K562 (cell line): Measurements from ENCODE around the gene ZNF296. TPM values are rescaled to one million over a fixed set of nuclear protein-coding genes. Genes with fewer than 3 reads are reported as not detected.
A peak's percentile ranks its signal among the peaks of the same experiment; 100 is the strongest.

Source experiments
- ATF7 ChIP-seq: fragments of 450-650 bp; IDR thresholded peaks from 2 replicates; pipeline ENCODE4 v1.7.1; 2014; ENCODE audit warnings: mild to moderate bottlenecking, moderate library complexity
- BRCA1 ChIP-seq, 2 experiments: fragments of 450-650 bp in 1 of 2; sonication (generic) in 1 of 2; formaldehyde crosslinking in 1 of 2; IDR thresholded peaks; 2 replicates each; pipeline versions ENCODE4 v1.5.0 to v1.6.1; 2017 to 2020; ENCODE audit warnings: mild to moderate bottlenecking in 1 of 2, missing genetic modification reagents in 1 of 2
- CHD1 ChIP-seq: fragments of 200-600 bp; sonication (generic); IDR thresholded peaks from one replicate; pipeline ENCODE4 v1.6.1; 2012; ENCODE audit warnings: mild to moderate bottlenecking, moderate library complexity, low read length, inconsistent platforms
- CXXC5 ChIP-seq: fragments of 250-450 bp; sonication (Bioruptor Pico); IDR thresholded peaks from 2 replicates; pipeline ENCODE4 v1.8.0; 2022; ENCODE audit warnings: inconsistent platforms, mild to moderate bottlenecking, moderate library complexity
- GMEB1 ChIP-seq: fragments of 250-450 bp; sonication (Bioruptor Pico); IDR thresholded peaks from 2 replicates; pipeline ENCODE4 v1.4.0; 2020; ENCODE audit warnings: mild to moderate bottlenecking
- KLF13 ChIP-seq: fragments of 450-650 bp; IDR thresholded peaks from 2 replicates; pipeline ENCODE4 v1.6.1; 2016; ENCODE audit warnings: missing genetic modification characterization, low read depth, mild to moderate bottlenecking, missing compliant biosample characterization, moderate library complexity, borderline replicate concordance
- MAFK ChIP-seq: IDR thresholded peaks from 2 replicates; pipeline ENCODE4 v1.6.1; 2011; ENCODE audit warnings: low read length, improper control_type of control experiment
- MCM3 ChIP-seq: fragments of 450-650 bp; IDR thresholded peaks from 2 replicates; pipeline ENCODE4 v1.6.1; 2016
- NELFE ChIP-seq: IDR thresholded peaks from 2 replicates; pipeline ENCODE4 v1.6.1; 2011; ENCODE audit warnings: mild to moderate bottlenecking; ENCODE audit not compliant: insufficient read depth, insufficient read length
- POLR2AphosphoS2 ChIP-seq: IDR thresholded peaks from 2 replicates; pipeline ENCODE4 v1.6.1; 2012; ENCODE audit warnings: low read length, improper control_type of control experiment
- POLR2H ChIP-seq: IDR thresholded peaks from 2 replicates; pipeline ENCODE4 v1.6.1; 2016; ENCODE audit warnings: missing genetic modification characterization, low read depth, mild to moderate bottlenecking, control low read depth, missing compliant biosample characterization, moderate library complexity
- RBFOX2 ChIP-seq: fragments of 200-400 bp; formaldehyde crosslinking; IDR thresholded peaks from 2 replicates; pipeline ENCODE4 v1.6.1; 2017; ENCODE audit warnings: low read depth, mild to moderate bottlenecking, low read length, moderate library complexity
- SETDB1 ChIP-seq: IDR thresholded peaks from one replicate; pipeline ENCODE4 v1.6.1; 2012; ENCODE audit warnings: low read length, control low read depth, inconsistent platforms
- TOE1 ChIP-seq, 2 experiments: fragments of 450-650 bp in 1 of 2; sonication (generic) in 1 of 2; formaldehyde crosslinking in 1 of 2; IDR thresholded peaks; 2 replicates each; pipeline versions ENCODE4 v1.7.1 to v1.8.0; 2016 to 2022; ENCODE audit warnings: borderline replicate concordance in 2 of 2, mild to moderate bottlenecking in 2 of 2, antibody characterized with exemption in 1 of 2, inconsistent platforms in 1 of 2, low read depth in 1 of 2, missing genetic modification reagents in 1 of 2, moderate library complexity in 1 of 2
- USF2 ChIP-seq: sonication (generic); formaldehyde crosslinking; IDR thresholded peaks from 2 replicates; pipeline ENCODE4 v1.5.0; 2020; ENCODE audit warnings: missing genetic modification reagents
- ZNF212 ChIP-seq: fragments of 450-650 bp; formaldehyde crosslinking; IDR thresholded peaks from 2 replicates; pipeline ENCODE4 v1.4.0; 2020; ENCODE audit warnings: mild to moderate bottlenecking
- ZNF695 ChIP-seq: fragments of 450-650 bp; formaldehyde crosslinking; IDR thresholded peaks from 2 replicates; pipeline ENCODE4 v1.4.0; 2020; ENCODE audit warnings: mild to moderate bottlenecking, moderate library complexity
- polyA plus RNA-seq, 8 experiments: library from polyadenylated mRNA; depleted of rRNA in 4 of 8; stranded (reverse) in 5 of 8; unstranded in 3 of 8; fragments of >200 nt; fragmentation: Nextera tagmentation in 2 of 8; fragmentation: Illumina TruSeq in 1 of 8; extraction: Ambion mirVana in 2 of 8; extraction: Trizol in 1 of 8; gene quantifications; 2 replicates each; pipeline versions ENCODE4 v1.2.1 to v1.2.3, GENCODE V29; 2011 to 2014; ENCODE audit warnings: inconsistent platforms in 1 of 8, missing spikeins in 1 of 8
- total RNA-seq, 7 experiments: library from RNA; depleted of rRNA in 6 of 7; stranded (reverse); fragments of >200 nt in 6 of 7; fragmentation: Illumina TruSeq in 2 of 7; extraction: Trizol in 2 of 7; gene quantifications; 2 replicates each; pipeline versions ENCODE4 v1.2.1 to v1.2.3, GENCODE V29; 2011 to 2021; ENCODE audit warnings: low replicate concordance in 1 of 7
- TF ChIP-seq, protein P1 (sequence below), 2 experiments: fragments of 450-650 bp; IDR thresholded peaks; 2 replicates each; pipeline ENCODE4 v1.6.1; 2016
- TF ChIP-seq, protein P2 (sequence below): sonication (generic); formaldehyde crosslinking; IDR thresholded peaks from 2 replicates; pipeline ENCODE4 v1.8.1; 2023; ENCODE audit warnings: mild to moderate bottlenecking, missing genetic modification reagents
- TF ChIP-seq, protein P3 (sequence below): fragments of 450-650 bp; formaldehyde crosslinking; IDR thresholded peaks from 2 replicates; pipeline ENCODE4 v1.4.0; 2022; ENCODE audit warnings: missing genetic modification characterization

The ZNF296 gene
- total and polyA plus RNA-seq, 9 of the 15 experiments (the other 6 are each of a cell fraction or from before 2014, with no cell fraction given) = 0.03 to 8.8 (median 0.47) TPM; not detected in 1

DNA sequence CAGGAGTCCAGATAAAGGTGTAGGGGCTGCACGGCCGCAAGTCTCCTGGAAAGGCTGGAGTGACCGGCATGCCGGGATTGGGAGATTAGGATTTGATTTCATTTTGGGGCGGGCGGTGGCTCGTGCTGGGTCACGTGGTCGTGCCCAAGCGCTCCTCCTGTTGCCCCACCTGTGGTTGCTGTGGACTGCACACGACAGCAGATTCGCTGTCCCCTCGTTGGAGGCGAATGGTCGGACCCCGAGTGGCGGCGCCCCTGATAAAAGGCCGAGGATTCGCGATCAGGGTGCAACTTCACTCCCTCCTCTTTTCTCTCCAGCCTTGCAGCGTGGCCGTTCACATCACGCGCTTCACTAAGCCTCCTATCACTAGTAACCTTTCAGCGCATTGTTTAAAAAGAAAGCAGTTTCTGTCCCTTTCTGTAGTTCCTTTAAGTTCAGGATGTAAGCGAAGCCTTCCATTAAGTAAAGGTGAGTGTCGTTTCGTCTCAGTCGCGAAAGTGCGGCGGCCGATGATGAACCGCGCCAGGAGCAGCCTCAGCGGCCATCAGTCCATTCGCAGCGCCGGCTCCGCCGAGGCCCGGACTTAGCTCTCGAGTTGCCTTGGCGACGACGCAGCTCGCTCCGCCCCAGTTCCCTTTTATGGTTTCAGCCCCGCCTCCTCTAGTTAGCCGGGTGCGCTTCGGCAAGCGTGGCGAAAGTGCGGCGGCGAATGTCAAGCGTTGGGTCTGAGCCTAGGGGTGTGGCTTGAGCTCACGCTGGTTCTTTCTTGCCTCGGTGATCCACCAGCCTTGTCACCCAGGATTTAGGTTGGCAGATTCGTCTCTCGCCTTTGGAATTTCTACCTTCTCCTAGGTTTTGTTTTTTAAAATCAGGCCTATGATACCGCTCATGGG lies 15.0 kb upstream of the ZNF296 start (continued):
- TF ChIP-seq, protein P1, sequence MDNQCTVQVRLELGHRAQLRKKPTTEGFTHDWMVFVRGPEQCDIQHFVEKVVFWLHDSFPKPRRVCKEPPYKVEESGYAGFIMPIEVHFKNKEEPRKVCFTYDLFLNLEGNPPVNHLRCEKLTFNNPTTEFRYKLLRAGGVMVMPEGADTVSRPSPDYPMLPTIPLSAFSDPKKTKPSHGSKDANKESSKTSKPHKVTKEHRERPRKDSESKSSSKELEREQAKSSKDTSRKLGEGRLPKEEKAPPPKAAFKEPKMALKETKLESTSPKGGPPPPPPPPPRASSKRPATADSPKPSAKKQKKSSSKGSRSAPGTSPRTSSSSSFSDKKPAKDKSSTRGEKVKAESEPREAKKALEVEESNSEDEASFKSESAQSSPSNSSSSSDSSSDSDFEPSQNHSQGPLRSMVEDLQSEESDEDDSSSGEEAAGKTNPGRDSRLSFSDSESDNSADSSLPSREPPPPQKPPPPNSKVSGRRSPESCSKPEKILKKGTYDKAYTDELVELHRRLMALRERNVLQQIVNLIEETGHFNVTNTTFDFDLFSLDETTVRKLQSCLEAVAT (IDR thresholded peaks at IDR 0.05) = no peak
- TF ChIP-seq ZNF695 (CRISPR knock-in tag) (no peak), SETDB1 (no peak), BRCA1 (IDR thresholded peaks at IDR 0.05) (no peak), BRCA1 (CRISPR knock-in tag; IDR thresholded peaks at IDR 0.05) (no peak), USF2 (CRISPR knock-in tag) (peak; percentile 71), GMEB1 (CRISPR knock-in tag) (no peak), RBFOX2 (peak; percentile 70), CHD1 (no peak), ATF7 (no peak), NELFE (no peak), KLF13 (tag) (no peak), MCM3 (no peak), ZNF212 (CRISPR knock-in tag) (no peak), POLR2H (tag) (peak; percentile 49), CXXC5 (CRISPR knock-in tag) (peak; percentile 63), POLR2AphosphoS2 (peak; percentile 96), TOE1 (IDR thresholded peaks at IDR 0.05; ENCODE audit: borderline replicate concordance) (peak; percentile 77), TOE1 (CRISPR knock-in tag; IDR thresholded peaks at IDR 0.05; ENCODE audit: borderline replicate concordance, low read depth) (no peak), MAFK (no peak)
- TF ChIP-seq, protein P2, sequence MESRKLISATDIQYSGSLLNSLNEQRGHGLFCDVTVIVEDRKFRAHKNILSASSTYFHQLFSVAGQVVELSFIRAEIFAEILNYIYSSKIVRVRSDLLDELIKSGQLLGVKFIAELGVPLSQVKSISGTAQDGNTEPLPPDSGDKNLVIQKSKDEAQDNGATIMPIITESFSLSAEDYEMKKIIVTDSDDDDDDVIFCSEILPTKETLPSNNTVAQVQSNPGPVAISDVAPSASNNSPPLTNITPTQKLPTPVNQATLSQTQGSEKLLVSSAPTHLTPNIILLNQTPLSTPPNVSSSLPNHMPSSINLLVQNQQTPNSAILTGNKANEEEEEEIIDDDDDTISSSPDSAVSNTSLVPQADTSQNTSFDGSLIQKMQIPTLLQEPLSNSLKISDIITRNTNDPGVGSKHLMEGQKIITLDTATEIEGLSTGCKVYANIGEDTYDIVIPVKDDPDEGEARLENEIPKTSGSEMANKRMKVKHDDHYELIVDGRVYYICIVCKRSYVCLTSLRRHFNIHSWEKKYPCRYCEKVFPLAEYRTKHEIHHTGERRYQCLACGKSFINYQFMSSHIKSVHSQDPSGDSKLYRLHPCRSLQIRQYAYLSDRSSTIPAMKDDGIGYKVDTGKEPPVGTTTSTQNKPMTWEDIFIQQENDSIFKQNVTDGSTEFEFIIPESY = peak; percentile 81
- TF ChIP-seq, protein P3, sequence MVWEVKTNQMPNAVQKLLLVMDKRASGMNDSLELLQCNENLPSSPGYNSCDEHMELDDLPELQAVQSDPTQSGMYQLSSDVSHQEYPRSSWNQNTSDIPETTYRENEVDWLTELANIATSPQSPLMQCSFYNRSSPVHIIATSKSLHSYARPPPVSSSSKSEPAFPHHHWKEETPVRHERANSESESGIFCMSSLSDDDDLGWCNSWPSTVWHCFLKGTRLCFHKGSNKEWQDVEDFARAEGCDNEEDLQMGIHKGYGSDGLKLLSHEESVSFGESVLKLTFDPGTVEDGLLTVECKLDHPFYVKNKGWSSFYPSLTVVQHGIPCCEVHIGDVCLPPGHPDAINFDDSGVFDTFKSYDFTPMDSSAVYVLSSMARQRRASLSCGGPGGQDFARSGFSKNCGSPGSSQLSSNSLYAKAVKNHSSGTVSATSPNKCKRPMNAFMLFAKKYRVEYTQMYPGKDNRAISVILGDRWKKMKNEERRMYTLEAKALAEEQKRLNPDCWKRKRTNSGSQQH (CRISPR knock-in tag) = no peak
